AG09309 (cell line): ENCODE results near the gene MYO16.

Experiments
- DNase-seq: peaks from one replicate; pipeline ENCODE4 v3.0.0-alpha.2; 2010; ENCODE audit warnings: low read depth
- H3K4me3 ChIP-seq: 2 replicates; pipeline ENCODE4 v1.5.1; 2011; ENCODE audit warnings: mild to moderate bottlenecking, low read depth, low read length, moderate library complexity; ENCODE audit not compliant: control insufficient read depth
- CTCF ChIP-seq: IDR thresholded peaks from 2 replicates; pipeline ENCODE4 v1.5.1; 2011; ENCODE audit warnings: mild to moderate bottlenecking, low read depth, low read length, inconsistent platforms; ENCODE audit not compliant: insufficient read depth, control insufficient read depth; ENCODE audit errors: missing control alignments

MYO16 gene

GRCh38 chr13:108674771-108675170 lies 45.4 kb downstream of the MYO16 start:
- no peak for DNase-seq
- H3K4me3 ChIP-seq, result no peak overlapping the region
- no peak for TF ChIP-seq CTCF

- no peak for DNase-seq
- H3K4me3 ChIP-seq, result no peak overlapping the region
- TF ChIP-seq CTCF, result no peak
Observed at GRCh38 chr13:108676620-108677019, 47.2 kb downstream of the MYO16 start.

- DNase-seq, result no peak
- no peak overlapping the region for H3K4me3 ChIP-seq
- TF ChIP-seq CTCF, result no peak
Observed at GRCh38 chr13:108677806-108678205, 48.4 kb downstream of the MYO16 start.

- DNase-seq, result no peak
- no peak for TF ChIP-seq CTCF
- no peak overlapping the region for H3K4me3 ChIP-seq
Observed at GRCh38 chr13:108680011-108680410, 50.6 kb downstream of the MYO16 start.

GRCh38 chr13:108681986-108682575 lies 52.7 kb downstream of the MYO16 start:
- TF ChIP-seq CTCF, result no peak
- no peak for DNase-seq
- no peak overlapping the region for H3K4me3 ChIP-seq

- no peak overlapping the region for H3K4me3 ChIP-seq
- TF ChIP-seq CTCF, result no peak
- no peak for DNase-seq
Observed at GRCh38 chr13:108682714-108683113, 53.3 kb downstream of the MYO16 start.

GRCh38 chr13:108686027-108686426 lies 56.6 kb downstream of the MYO16 start:
- H3K4me3 ChIP-seq, result no peak overlapping the region
- no peak for DNase-seq
- TF ChIP-seq CTCF, result no peak
